ENCODE measurements around the gene CEP72.
"Not testable (repeated sequence)": the region's sequence is repeated elsewhere in the genome, so short reads cannot be mapped to it uniquely, and the experiment has no call there.

CEP72 gene

DNA sequence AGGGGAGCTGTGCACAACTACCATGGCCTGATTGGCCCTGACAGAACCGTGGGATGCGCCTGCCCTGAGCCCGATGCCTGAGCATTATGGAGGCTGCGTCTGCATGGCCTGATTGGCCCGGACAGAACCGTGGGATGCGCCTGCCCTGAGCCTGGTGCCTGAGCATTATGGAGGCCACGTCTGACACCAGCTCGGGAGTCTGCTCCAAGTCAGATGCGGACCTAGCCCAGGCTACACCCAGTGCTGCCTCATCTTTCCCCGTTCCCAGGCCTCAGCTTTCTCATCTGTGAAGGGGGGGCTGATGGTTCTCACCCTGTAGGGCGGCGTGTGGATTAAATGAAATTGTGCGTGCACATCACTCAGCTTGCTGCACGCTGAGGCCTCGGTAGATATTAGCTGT, 7.3 kb downstream of the CEP72 start:
- no peak for DNase-seq

- DNase-seq: no peak
Observed at GRCh38 chr5:620152-620551, 8.0 kb downstream of the CEP72 start.

- no peak for DNase-seq
Observed at GRCh38 chr5:620586-621180, 8.5 kb downstream of the CEP72 start.

DNA sequence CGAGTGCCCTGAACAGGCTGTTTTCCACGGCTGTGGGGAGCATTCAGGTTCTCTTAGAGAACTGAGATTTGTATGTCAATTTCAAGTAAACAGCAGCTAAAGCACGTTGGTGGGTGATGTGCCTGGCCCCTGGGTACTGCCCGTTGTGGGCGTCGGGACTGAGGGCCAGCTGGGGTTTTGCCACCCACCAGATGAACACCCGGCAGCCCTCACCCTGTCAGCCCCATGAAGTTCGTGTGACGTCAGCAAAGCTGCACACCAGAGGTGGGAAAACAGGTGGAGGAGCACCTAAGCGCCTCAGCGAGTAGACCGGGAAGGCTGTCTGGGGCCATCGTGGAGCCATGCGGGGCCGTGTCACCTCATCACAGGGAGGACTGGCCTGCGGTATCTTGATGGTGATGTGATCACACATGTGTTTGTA, 9.2 kb downstream of the CEP72 start:
- no peak for DNase-seq

- no peak for DNase-seq
Observed at GRCh38 chr5:622359-622758, 10.2 kb downstream of the CEP72 start.

DNA sequence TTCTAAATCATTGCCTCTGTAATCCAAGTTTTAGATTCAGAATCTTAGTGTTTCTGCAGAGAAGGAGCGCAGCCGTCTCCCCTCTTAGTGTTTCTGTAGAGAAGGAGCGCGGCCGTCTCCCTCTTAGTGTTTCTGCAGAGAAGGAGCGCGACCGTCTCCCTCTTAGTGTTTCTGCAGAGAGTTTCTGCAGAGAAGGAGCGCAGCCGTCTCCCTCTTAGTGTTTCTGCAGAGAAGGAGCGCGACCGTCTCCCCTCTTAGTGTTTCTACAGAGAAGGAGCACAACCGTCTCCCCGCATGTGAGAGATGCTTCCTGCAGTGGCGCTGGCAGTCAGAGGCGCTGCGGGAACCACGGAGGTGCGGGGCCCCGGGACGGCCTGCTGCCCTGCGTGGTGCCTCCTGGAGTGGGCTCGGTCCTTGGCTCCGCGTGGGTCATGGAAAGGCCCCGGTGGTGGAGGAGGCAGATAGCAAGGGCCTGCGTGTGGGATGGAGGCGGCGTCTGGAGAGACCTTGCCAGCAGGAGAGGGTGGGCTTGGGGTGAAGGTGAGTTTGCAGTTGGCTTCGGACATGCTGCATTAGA, 10.9 kb downstream of the CEP72 start:
- no peak for DNase-seq

- DNase-seq: no peak
Observed at GRCh38 chr5:623531-623930, 11.4 kb downstream of the CEP72 start.

- DNase-seq: no peak
Observed at GRCh38 chr5:624118-624950, 12.2 kb downstream of the CEP72 start.

DNA sequence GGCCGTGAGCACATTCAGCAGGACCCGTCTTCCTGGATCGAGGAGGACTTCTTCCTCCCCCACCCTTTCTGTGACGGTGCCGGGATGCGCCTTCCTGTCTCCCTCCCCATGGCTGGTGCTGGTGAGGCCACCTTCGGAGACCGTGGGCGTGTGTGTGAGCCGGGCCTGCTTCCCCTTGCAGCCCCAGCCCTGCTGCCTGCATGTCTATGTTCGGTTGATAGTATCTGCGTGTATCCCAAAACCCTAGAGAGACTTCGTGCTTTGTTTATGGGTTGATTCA, 12.8 kb downstream of the CEP72 start:
- no peak for DNase-seq

DNA sequence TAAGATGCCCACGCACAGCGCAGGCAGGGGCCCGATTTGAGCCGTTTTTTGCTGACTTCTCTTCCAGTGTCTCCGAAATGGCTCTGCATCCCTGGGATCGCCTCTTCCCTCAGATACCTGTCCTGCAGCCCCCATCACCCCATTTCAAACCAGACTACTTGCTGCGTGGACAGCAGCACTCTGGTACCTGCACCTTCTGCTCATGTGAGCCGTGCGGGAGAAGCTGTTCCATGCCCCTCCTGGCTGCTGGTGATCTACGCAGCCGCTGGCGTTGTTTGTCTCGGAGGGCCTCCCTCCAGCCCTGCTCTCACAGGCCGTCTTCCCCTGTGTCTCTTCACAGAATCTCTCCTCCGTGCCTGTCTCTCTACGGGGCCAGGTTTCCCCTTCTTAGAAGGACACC, 13.4 kb downstream of the CEP72 start:
- DNase-seq: no peak

DNA sequence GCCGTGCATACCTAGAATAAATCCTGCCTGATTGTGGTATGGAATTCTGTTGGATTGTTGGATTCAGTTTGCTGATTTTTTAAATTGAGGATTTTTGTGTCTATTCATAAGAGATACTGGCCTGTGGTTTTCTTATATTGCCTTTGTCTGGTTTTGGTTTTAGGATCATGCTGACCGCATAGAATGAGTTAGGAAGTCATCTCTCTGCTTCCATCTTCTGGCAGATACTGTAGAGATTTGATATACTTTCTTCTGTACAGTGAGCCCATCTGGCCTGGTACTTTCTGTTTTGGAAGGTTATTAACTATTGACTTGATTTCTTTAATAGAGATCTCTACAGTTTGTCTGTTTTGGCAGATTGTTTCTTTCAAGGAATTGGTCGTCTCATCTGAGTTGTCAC, 14.7 kb downstream of the CEP72 start:
- DNase-seq: peak; percentile 21

DNA sequence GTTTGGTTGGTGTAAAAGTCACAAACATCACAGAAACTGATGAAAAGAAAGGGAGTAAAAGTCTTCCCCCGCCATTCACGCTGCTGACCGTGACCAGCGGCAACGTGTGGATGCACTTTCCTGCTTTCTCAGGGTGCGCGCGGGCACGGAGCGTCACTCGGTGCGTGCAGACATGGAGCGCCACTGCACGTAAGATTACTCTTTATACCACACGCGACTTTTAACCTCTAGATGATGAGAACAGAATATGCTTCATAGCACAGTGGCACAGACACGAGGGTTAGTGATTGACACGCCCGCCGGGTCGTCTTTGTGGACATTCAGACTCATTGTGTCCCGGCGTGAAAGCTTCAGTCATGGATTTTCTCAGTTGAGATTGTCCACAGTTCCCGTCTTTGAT, 15.7 kb downstream of the CEP72 start:
- no peak for DNase-seq

GRCh38 chr5:628351-629205, 16.4 kb downstream of the CEP72 start:
- not testable (repeated sequence) for DNase-seq

DNA sequence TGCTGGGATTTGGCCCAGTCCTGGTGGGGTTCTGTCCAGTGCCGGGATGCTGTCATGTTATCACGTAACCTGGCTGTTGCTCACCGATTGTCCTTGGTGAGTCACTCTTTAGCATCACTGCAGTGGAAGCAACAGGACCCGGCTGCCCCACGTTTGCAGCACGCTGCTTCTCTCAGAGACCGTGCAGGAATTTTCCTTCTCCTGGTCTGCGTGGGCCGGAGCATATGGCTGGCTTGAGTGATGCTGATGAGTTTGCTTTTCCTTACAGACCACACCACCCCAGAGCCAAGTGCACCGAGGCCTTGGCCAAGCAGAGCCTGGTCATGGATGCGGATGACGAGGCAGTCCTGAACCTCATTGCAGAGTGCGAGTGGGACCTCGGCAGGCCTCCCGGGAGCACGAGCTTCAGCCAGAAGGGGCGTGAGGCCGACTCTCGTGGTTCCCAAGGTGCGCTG, 21.4 kb downstream of the CEP72 start:
- DNase-seq: no peak

- no peak for DNase-seq
Observed at GRCh38 chr5:634191-634590, 22.1 kb downstream of the CEP72 start.

DNA sequence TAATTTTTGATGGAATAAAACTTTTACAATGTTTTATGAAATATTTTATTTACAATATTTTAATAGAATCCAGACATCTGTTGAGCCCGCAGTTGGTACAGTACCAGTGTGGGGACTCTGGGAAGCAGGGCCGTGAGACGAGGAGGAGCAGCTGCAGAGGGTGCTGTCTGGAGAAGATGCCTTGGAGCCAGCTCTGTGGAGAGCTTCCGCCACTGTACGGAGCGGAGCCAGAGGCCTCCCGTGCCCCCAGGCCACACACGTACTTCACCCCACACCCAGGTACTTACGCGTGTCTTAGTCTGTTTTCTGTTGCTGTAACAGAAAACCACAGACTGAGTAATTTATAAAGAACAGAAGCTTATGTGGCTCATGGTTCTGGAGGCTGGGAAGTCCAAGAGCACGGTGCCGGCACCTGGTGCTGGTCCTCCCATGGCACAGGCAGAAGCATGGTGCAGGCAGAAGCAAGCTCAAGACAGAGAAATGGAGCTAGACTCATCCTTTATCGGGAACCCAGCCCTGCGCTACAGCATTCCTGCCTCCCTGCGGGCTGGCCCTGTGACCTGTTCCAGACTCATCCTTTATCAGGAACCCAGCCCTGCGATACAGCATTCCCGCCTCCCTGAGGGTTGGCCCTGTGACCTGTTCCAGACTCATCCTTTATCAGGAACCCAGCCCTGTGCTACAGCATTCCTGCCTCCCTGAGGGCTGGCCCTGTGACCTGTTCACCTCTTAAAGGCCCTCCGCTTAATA, 23.3 kb downstream of the CEP72 start:
- DNase-seq: no peak

DNA sequence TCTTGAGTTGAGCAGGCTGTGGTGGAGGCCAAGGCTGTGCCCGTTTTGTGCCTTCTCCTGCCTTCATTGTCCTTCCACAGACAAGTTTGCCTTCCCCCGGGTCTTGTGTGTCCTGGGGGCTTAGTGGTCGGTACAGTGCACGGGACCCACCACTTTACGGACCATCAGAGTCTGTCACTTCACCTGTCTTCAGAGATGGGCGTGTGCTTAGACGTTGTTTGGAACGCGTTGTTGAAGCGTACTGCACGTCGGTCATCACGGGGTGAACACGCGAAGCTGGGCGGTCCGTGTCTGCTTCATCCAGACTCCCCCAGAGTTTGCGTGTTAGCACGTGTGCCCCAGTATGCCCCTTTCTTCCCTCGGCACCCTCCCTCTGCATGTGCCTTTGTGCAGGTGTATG, 24.8 kb downstream of the CEP72 start:
- DNase-seq: no peak

GRCh38 chr5:637581-638450, 25.7 kb downstream of the CEP72 start:
- no peak for DNase-seq

GRCh38 chr5:638501-639252, 26.5 kb downstream of the CEP72 start:
- no peak for DNase-seq

DNA sequence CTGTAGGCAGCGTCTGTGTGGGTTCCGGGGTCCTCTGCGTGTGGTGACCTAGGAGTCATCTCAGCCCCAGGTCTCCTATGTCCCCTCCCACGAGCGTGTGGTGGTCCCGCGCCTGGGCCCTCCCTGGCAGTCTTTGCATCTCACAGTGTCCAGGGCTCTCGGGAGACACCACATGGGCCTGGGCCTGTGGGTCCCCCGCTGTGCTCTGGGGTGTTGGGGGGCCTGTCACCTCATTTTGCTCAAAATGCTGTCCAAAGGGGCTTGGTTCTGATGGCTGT, 27.1 kb downstream of the CEP72 start:
- DNase-seq: no peak

DNA sequence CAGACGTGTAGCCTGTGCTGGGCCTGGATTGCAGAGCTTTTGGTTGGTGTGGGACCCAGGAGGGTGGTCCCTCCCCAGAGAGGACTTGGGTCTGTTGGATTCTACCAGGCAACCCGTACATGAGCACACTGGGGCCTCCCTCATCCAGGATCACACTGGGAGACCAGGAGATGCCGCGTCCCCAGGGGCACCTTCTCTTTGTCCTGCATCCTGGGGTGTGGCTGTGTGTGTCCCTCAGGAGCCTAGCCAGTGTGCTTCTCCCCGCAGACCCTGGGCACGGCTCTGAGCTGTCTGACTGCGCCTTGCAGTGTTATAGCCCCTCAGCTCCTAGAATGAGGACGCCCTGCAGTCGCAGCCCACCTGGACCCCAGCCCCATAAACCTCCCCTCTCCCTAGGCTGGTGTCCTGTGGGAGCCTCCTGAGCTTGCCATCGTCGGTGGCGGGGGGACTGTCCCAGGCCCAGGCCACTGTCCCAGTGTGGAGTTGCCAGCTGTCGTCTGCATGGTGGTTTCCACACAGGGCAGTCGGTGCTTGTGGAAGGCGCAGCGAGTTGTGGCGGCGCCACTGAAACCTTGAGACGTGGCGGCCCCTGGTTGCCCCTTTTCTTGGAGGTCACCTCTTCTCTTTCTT, 27.6 kb downstream of the CEP72 start:
- no peak for DNase-seq

Measured in inflammatory macrophage treated with lipopolysaccharide for 4 hours (primary cell).